GM23338 (cell line): ENCODE measurements around the gene SYNGR4. TPM values are rescaled to one million over a fixed set of nuclear protein-coding genes. Genes with fewer than 3 reads are reported as not detected.
A peak's percentile ranks its signal among the peaks of the same experiment; 100 is the strongest.

Experiments
- ATAC-seq: fragments of 200-7000 bp; cut with Tn5 transposase; 3 replicates; pipeline ENCODE4 v1.9.1; 2020
- DNase-seq: peaks from one replicate; pipeline ENCODE4 v3.0.0-alpha.2; 2015; ENCODE audit warnings: low spot score
- H2AFZ ChIP-seq: fragments of 200-600 bp; sonication (generic); 2 replicates; pipeline ENCODE4 v1.8.0; 2016; ENCODE audit warnings: antibody characterized with exemption, mild to moderate bottlenecking, moderate library complexity
- H3F3A ChIP-seq: fragments of 200-600 bp; sonication (generic); replicated peaks from 2 replicates; pipeline ENCODE4 v1.8.0; 2017; ENCODE audit warnings: antibody characterized with exemption, mixed run types, low read depth
- H3K27ac ChIP-seq: fragments of 200-600 bp; sonication (generic); 2 replicates; pipeline ENCODE4 v1.6.1; 2016; ENCODE audit warnings: low read depth
- H3K27me3 ChIP-seq: fragments of 200-600 bp; sonication (generic); 2 replicates; pipeline ENCODE4 v1.8.0; 2016; ENCODE audit warnings: mild to moderate bottlenecking, mixed run types, moderate library complexity; ENCODE audit not compliant: insufficient read depth
- H3K36me3 ChIP-seq: fragments of 200-600 bp; sonication (generic); 2 replicates; pipeline ENCODE4 v1.8.0; 2016; ENCODE audit warnings: mild to moderate bottlenecking; ENCODE audit not compliant: insufficient read depth
- H3K4me1 ChIP-seq: fragments of 200-600 bp; sonication (generic); 2 replicates; pipeline ENCODE4 v1.8.0; 2016; ENCODE audit warnings: mild to moderate bottlenecking, moderate library complexity; ENCODE audit not compliant: insufficient read depth
- H3K4me2 ChIP-seq: fragments of 200-600 bp; sonication (generic); 2 replicates; pipeline ENCODE4 v1.7.1; 2017; ENCODE audit warnings: mixed run types
- H3K4me3 ChIP-seq: fragments of 200-600 bp; sonication (generic); 2 replicates; pipeline ENCODE4 v1.6.1; 2016; ENCODE audit warnings: mixed run types
- H3K79me2 ChIP-seq: fragments of 200-600 bp; sonication (generic); replicated peaks from 2 replicates; pipeline ENCODE4 v1.8.0; 2017; ENCODE audit warnings: mild to moderate bottlenecking; ENCODE audit not compliant: insufficient read depth
- H3K9me2 ChIP-seq: fragments of 200-600 bp; sonication (generic); 2 replicates; pipeline ENCODE4 v1.8.0; 2017; ENCODE audit not compliant: insufficient read depth
- H4K20me1 ChIP-seq: fragments of 200-600 bp; sonication (generic); replicated peaks from 2 replicates; pipeline ENCODE4 v1.8.0; 2017; ENCODE audit warnings: mild to moderate bottlenecking; ENCODE audit not compliant: insufficient read depth
- H3K27ac Mint-ChIP-seq: 2 replicates; pipeline ENCODE4 v1.8.0; 2020; ENCODE audit warnings: inconsistent platforms, mild to moderate bottlenecking, moderate library complexity, mixed read lengths
- H3K27me3 Mint-ChIP-seq: 3 replicates; pipeline ENCODE4 v1.8.0; 2022; ENCODE audit warnings: low read depth, mild to moderate bottlenecking, moderate library complexity, mixed read lengths, inconsistent platforms; ENCODE audit not compliant: insufficient read depth, poor library complexity
- H3K36me3 Mint-ChIP-seq: 3 replicates; pipeline ENCODE4 v1.8.0; 2021; ENCODE audit warnings: low read depth, mild to moderate bottlenecking, inconsistent platforms, moderate library complexity, mixed read lengths
- H3K4me1 Mint-ChIP-seq: 3 replicates; pipeline ENCODE4 v1.8.0; 2020; ENCODE audit warnings: mild to moderate bottlenecking, inconsistent platforms, mixed read lengths
- H3K4me3 Mint-ChIP-seq: 3 replicates; pipeline ENCODE4 v1.8.0; 2021; ENCODE audit warnings: moderate library complexity, mild to moderate bottlenecking, inconsistent platforms, mixed read lengths
- H3K9me3 Mint-ChIP-seq: 3 replicates; pipeline ENCODE4 v1.8.0; 2020; ENCODE audit warnings: moderate library complexity, mild to moderate bottlenecking, inconsistent platforms, mixed read lengths
- CREB1 ChIP-seq: fragments of 250-450 bp; sonication (Bioruptor Pico); IDR thresholded peaks from 2 replicates; pipeline ENCODE4 v1.5.0; 2020; ENCODE audit warnings: low read depth, mild to moderate bottlenecking, moderate library complexity
- EZH2phosphoT487 ChIP-seq: fragments of 200-600 bp; sonication (generic); IDR thresholded peaks from one replicate; pipeline ENCODE4 v1.8.1; 2018; ENCODE audit warnings: antibody characterized with exemption; ENCODE audit not compliant: unreplicated experiment
- STAT1 ChIP-seq: IDR thresholded peaks from one replicate; pipeline ENCODE4 v1.6.1; 2016; ENCODE audit warnings: antibody characterized with exemption; ENCODE audit not compliant: unreplicated experiment
- polyA plus RNA-seq: library from polyadenylated mRNA; unstranded; fragments of >200 nt; fragmentation: Nextera tagmentation; extraction: Ambion mirVana; gene quantifications from 2 replicates; pipeline ENCODE4 v1.2.1, GENCODE V29; 2016
- total RNA-seq: library from RNA; depleted of rRNA; stranded (reverse); fragments of >200 nt; shearing (Covaris generic); gene quantifications from 2 replicates; pipeline ENCODE4 v1.2.3, GENCODE V29; 2014
- TF ChIP-seq, protein P1 (sequence below): IDR thresholded peaks from one replicate; pipeline ENCODE4 v1.6.1; 2018; ENCODE audit warnings: antibody characterized with exemption; ENCODE audit not compliant: unreplicated experiment
- TF ChIP-seq, protein P2 (sequence below), 2 experiments: fragments of 200-600 bp in 1 of 2; sonication (generic) in 1 of 2; conservative IDR thresholded peaks; 2 replicates each; pipeline versions ENCODE4 v1.5.1 to v1.6.1; 2016 to 2017; ENCODE audit warnings: antibody characterized with exemption in 2 of 2, low read depth in 2 of 2, mild to moderate bottlenecking in 2 of 2, moderate library complexity in 1 of 2
- TF ChIP-seq, protein P3 (sequence below): IDR thresholded peaks from 2 replicates; pipeline ENCODE4 v1.6.1; 2016; ENCODE audit warnings: antibody characterized with exemption

Gene SYNGR4
- total and polyA plus RNA-seq, 2 experiments from 2014 or later: not detected

DNA sequence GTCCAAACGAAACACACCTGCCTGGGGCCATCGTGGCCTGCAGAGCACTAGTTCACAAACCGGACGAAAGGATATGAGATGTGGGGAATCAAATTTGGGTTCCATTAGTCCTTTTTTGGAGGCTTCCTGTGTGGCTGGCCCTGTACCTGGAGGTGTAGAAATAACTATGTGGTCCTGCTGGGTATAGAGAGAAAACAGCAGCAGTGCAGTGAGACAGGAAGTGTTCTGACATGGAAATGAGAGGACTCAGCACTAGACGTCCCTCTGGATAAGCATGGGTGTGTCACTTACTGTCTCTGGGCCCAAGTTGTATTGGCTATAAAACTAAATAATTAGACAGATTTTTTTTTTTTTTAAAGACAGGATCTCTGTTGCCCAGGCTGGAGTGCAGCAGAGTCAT is 14.9 kb downstream of the SYNGR4 start:
- H3K27ac ChIP-seq: no peak overlapping the region
- peaks cover 7% of the 10 kb centered on the region for H3K27me3 Mint-ChIP-seq
- no peak overlapping the region for H3K4me3 Mint-ChIP-seq
- no peaks in the 10 kb centered on the region; the same call in 1 of the 2 replicates for H4K20me1 ChIP-seq
- H3K4me1 Mint-ChIP-seq: no peaks in the 10 kb centered on the region
- H3K27me3 ChIP-seq: no peaks in the 10 kb centered on the region
- H3F3A ChIP-seq: peaks cover 9% of the 10 kb centered on the region; the same call in 1 of the 2 replicates
- H3K27ac Mint-ChIP-seq: 0 out of 2 replicates have a peak overlapping the region, but pooled peaks have one; percentile 56
- no peak overlapping the region for H2AFZ ChIP-seq
- peaks cover 28% of the 10 kb centered on the region for H3K36me3 Mint-ChIP-seq
- H3K4me1 ChIP-seq: no peaks in the 10 kb centered on the region
- H3K4me2 ChIP-seq: no peak overlapping the region
- H3K36me3 ChIP-seq: peaks cover 12% of the 10 kb centered on the region
- TF ChIP-seq, protein P1, sequence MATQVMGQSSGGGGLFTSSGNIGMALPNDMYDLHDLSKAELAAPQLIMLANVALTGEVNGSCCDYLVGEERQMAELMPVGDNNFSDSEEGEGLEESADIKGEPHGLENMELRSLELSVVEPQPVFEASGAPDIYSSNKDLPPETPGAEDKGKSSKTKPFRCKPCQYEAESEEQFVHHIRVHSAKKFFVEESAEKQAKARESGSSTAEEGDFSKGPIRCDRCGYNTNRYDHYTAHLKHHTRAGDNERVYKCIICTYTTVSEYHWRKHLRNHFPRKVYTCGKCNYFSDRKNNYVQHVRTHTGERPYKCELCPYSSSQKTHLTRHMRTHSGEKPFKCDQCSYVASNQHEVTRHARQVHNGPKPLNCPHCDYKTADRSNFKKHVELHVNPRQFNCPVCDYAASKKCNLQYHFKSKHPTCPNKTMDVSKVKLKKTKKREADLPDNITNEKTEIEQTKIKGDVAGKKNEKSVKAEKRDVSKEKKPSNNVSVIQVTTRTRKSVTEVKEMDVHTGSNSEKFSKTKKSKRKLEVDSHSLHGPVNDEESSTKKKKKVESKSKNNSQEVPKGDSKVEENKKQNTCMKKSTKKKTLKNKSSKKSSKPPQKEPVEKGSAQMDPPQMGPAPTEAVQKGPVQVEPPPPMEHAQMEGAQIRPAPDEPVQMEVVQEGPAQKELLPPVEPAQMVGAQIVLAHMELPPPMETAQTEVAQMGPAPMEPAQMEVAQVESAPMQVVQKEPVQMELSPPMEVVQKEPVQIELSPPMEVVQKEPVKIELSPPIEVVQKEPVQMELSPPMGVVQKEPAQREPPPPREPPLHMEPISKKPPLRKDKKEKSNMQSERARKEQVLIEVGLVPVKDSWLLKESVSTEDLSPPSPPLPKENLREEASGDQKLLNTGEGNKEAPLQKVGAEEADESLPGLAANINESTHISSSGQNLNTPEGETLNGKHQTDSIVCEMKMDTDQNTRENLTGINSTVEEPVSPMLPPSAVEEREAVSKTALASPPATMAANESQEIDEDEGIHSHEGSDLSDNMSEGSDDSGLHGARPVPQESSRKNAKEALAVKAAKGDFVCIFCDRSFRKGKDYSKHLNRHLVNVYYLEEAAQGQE: no peak
- TF ChIP-seq STAT1: no peak
- H3K79me2 ChIP-seq: no peaks in the 10 kb centered on the region
- DNase-seq (no peak), ATAC-seq (no peak)
- H3K4me3 ChIP-seq: no peak overlapping the region
- no peaks in the 10 kb centered on the region for H3K9me2 ChIP-seq
- H3K9me3 Mint-ChIP-seq: no peaks in the 10 kb centered on the region

DNA sequence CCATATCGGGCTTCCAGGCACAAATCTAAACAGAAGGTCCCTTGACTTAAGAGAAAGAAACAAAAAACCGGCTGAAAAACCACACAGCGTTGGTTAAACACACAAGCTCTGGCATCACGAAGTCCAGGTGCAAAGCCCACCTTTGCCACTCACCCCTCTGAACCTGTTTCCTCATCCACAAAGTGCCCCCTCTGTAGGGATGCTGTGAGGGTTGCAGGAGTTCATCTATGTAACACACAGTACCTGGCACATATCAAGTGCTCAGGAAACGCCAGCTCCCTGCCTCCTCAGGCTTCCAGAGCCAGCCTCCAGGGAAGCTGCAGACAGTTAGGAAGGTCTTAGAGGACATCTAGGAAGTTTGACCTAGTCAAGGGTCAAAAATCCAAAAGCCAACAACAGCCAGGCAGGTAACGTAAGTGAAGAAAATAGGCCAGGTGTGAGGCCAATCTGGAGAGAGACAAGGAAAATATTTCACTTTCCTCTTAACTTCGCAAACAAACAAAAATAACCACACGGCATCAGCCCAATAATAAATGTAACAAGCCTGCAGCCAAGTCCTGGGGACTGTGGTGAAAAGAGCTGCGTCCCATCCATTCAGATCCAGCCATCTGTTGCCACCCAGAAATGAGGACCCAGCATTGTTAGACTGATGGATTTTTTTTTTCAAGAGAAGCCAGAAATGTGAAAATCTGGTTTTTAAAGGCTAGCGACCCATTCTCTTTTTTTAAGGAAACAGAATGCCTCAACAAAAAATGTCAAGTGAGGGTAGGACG is 17.2 kb downstream of the SYNGR4 start:
- peak; percentile 56 for DNase-seq
- Histone ChIP-seq H4K20me1 (no peaks in the 10 kb centered on the region; the same call in 1 of the 2 replicates), H3K4me2 (no peak overlapping the region), H3F3A (peaks cover 11% of the 10 kb centered on the region; the same call in 1 of the 2 replicates), H3K27ac (no peak overlapping the region), H3K9me2 (no peaks in the 10 kb centered on the region), H2AFZ (no peak overlapping the region), H3K4me1 (no peaks in the 10 kb centered on the region), H3K4me3 (no peak overlapping the region), H3K27me3 (no peaks in the 10 kb centered on the region), H3K36me3 (peaks cover 22% of the 10 kb centered on the region), H3K79me2 (no peaks in the 10 kb centered on the region)
- peaks cover 7% of the 10 kb centered on the region for H3K27me3 Mint-ChIP-seq
- TF ChIP-seq STAT1 (no peak), EZH2phosphoT487 (no peak), CREB1 (CRISPR knock-in tag) (no peak)
- TF ChIP-seq, protein P2, sequence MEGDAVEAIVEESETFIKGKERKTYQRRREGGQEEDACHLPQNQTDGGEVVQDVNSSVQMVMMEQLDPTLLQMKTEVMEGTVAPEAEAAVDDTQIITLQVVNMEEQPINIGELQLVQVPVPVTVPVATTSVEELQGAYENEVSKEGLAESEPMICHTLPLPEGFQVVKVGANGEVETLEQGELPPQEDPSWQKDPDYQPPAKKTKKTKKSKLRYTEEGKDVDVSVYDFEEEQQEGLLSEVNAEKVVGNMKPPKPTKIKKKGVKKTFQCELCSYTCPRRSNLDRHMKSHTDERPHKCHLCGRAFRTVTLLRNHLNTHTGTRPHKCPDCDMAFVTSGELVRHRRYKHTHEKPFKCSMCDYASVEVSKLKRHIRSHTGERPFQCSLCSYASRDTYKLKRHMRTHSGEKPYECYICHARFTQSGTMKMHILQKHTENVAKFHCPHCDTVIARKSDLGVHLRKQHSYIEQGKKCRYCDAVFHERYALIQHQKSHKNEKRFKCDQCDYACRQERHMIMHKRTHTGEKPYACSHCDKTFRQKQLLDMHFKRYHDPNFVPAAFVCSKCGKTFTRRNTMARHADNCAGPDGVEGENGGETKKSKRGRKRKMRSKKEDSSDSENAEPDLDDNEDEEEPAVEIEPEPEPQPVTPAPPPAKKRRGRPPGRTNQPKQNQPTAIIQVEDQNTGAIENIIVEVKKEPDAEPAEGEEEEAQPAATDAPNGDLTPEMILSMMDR (conservative IDR thresholded peaks at IDR 0.05; ENCODE audit: low read depth in 2 of 2): peak in 1 of 2 experiments; percentile 41; a peak in 3 of 4 replicates
- TF ChIP-seq, protein P3, sequence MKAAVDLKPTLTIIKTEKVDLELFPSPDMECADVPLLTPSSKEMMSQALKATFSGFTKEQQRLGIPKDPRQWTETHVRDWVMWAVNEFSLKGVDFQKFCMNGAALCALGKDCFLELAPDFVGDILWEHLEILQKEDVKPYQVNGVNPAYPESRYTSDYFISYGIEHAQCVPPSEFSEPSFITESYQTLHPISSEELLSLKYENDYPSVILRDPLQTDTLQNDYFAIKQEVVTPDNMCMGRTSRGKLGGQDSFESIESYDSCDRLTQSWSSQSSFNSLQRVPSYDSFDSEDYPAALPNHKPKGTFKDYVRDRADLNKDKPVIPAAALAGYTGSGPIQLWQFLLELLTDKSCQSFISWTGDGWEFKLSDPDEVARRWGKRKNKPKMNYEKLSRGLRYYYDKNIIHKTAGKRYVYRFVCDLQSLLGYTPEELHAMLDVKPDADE: no peak
- H3K36me3 Mint-ChIP-seq: peaks cover 51% of the 10 kb centered on the region
- no peak overlapping the region for H3K4me3 Mint-ChIP-seq
- no peaks in the 10 kb centered on the region for H3K9me3 Mint-ChIP-seq
- peak; percentile 85 for ATAC-seq
- no peaks in the 10 kb centered on the region for H3K4me1 Mint-ChIP-seq
- H3K27ac Mint-ChIP-seq: no peak overlapping the region; the same call in 1 of the 2 replicates
